HFFc6 (cell line): ENCODE results near the gene ABI3BP. TPM values are rescaled to one million over a fixed set of nuclear protein-coding genes. Genes with fewer than 3 reads are reported as not detected.
A peak's percentile ranks its signal among the peaks of the same experiment; 100 is the strongest.

ENCODE experiments used
- DNase-seq: peaks from one replicate; pipeline ENCODE4 v3.0.0-alpha.2; 2018
- H3K27ac Mint-ChIP-seq: 2 replicates; pipeline ENCODE4 v1.8.0; 2020; ENCODE audit warnings: mild to moderate bottlenecking, mixed read lengths
- H3K27me3 Mint-ChIP-seq: 2 replicates; pipeline ENCODE4 v1.8.0; 2021; ENCODE audit warnings: mild to moderate bottlenecking, moderate library complexity, mixed read lengths; ENCODE audit not compliant: insufficient read depth
- H3K36me3 Mint-ChIP-seq: 2 replicates; pipeline ENCODE4 v1.8.0; 2021; ENCODE audit warnings: low read depth, mixed read lengths
- H3K4me1 Mint-ChIP-seq: 2 replicates; pipeline ENCODE4 v1.8.0; 2020; ENCODE audit warnings: low read depth, mixed read lengths
- H3K4me3 Mint-ChIP-seq: 2 replicates; pipeline ENCODE4 v1.8.0; 2020; ENCODE audit warnings: mild to moderate bottlenecking, moderate library complexity, mixed read lengths
- H3K9me3 Mint-ChIP-seq: 2 replicates; pipeline ENCODE4 v1.8.0; 2020; ENCODE audit warnings: mild to moderate bottlenecking, mixed read lengths
- CTCF ChIP-seq: fragments of 200-600 bp; sonication (generic); IDR thresholded peaks from 2 replicates; pipeline ENCODE4 v1.5.0; 2021; ENCODE audit warnings: antibody characterized with exemption, mild to moderate bottlenecking
- total RNA-seq, 6 experiments: library from RNA; stranded (reverse); fragmentation: NEBNext Ultra II Directional; extraction: Animal tissue kit (Norgen Biotek cat#: 25700); gene quantifications; 2 replicates in 1 of 6; 3 replicates in 5 of 6; pipeline ENCODE4 v1.2.3, GENCODE V29; 2021

ABI3BP gene
- total RNA-seq, 6 experiments from 2014 or later = 12.4 to 27.8 (median 24.6) TPM

DNA sequence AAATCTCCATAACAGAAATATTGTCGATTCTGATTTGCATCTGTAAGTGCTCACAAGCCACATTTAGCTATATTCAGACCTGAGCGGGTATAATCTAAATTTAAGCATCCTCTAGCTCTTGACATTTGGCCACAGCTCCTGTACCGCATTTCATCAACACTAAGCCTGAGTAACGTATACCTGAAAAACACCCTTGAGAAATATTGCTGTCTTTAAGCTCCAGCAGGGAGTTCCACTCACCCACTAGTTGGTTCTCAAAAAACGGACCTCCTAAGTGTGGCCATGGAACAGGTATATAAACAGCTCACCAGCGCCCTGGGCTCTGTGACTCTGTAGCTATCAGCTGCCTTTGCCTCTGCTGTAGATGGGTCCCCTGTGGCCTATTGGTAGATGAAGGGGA is 80.7 kb downstream of the ABI3BP start:
- no peak for TF ChIP-seq CTCF
- H3K4me3 Mint-ChIP-seq = no peak overlapping the region
- H3K36me3 Mint-ChIP-seq = peaks cover 15% of the 10 kb centered on the region
- no peak overlapping the region for H3K27ac Mint-ChIP-seq
- no peaks in the 10 kb centered on the region; the same call in 1 of the 2 replicates for H3K27me3 Mint-ChIP-seq
- peaks cover 4% of the 10 kb centered on the region; the same call in 1 of the 2 replicates for H3K9me3 Mint-ChIP-seq
- peaks cover 26% of the 10 kb centered on the region for H3K4me1 Mint-ChIP-seq
- no peak for DNase-seq

- Mint-ChIP-seq H3K27ac (no peak overlapping the region), H3K36me3 (peaks cover 15% of the 10 kb centered on the region), H3K9me3 (peaks cover 4% of the 10 kb centered on the region; the same call in 1 of the 2 replicates), H3K4me3 (no peak overlapping the region), H3K4me1 (peaks cover 26% of the 10 kb centered on the region), H3K27me3 (peaks cover 3% of the 10 kb centered on the region; the same call in 1 of the 2 replicates)
- DNase-seq = no peak
- TF ChIP-seq CTCF = no peak
Measured at GRCh38 chr3:100911956-100912355, 81.3 kb downstream of the ABI3BP start.

DNA sequence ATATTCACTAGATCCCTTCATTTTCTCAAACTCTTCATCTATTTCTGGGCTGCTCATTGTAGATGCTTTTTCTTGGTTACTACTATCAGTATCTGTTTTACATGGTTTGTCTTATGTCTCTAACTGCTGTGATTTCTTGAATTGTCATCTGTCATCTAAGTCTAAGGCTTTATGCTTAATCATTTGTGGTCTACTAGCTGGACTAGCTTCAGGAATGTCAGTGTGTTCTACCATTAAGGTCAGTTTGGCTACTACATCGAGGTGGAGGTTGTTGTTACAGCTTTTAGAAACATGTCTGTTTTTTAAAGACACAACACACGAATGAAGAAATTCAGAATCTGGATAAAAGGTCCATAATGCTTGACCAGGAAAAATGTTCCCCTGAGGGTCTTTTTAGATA is 82.2 kb downstream of the ABI3BP start:
- no peak overlapping the region for H3K4me3 Mint-ChIP-seq
- no peak overlapping the region for H3K27ac Mint-ChIP-seq
- H3K4me1 Mint-ChIP-seq = peaks cover 24% of the 10 kb centered on the region
- H3K9me3 Mint-ChIP-seq = peaks cover 4% of the 10 kb centered on the region; the same call in 1 of the 2 replicates
- TF ChIP-seq CTCF = no peak
- H3K27me3 Mint-ChIP-seq = peaks cover 3% of the 10 kb centered on the region; the same call in 1 of the 2 replicates
- H3K36me3 Mint-ChIP-seq = peaks cover 15% of the 10 kb centered on the region
- DNase-seq = no peak

GRCh38 chr3:100902572-100902971 is 90.6 kb downstream of the ABI3BP start:
- Mint-ChIP-seq H3K27me3 (0 out of 2 replicates have a peak, but pooled peaks cover 3% of the 10 kb centered on the region), H3K4me1 (peaks cover 58% of the 10 kb centered on the region), H3K4me3 (peak overlapping the region; percentile 45; the same call in 1 of the 2 replicates), H3K36me3 (peaks cover 10% of the 10 kb centered on the region; the same call in 1 of the 2 replicates), H3K9me3 (no peaks in the 10 kb centered on the region), H3K27ac (peak overlapping the region; percentile 40; the same call in 1 of the 2 replicates)
- no peak for TF ChIP-seq CTCF
- DNase-seq = peak; percentile 56

DNA sequence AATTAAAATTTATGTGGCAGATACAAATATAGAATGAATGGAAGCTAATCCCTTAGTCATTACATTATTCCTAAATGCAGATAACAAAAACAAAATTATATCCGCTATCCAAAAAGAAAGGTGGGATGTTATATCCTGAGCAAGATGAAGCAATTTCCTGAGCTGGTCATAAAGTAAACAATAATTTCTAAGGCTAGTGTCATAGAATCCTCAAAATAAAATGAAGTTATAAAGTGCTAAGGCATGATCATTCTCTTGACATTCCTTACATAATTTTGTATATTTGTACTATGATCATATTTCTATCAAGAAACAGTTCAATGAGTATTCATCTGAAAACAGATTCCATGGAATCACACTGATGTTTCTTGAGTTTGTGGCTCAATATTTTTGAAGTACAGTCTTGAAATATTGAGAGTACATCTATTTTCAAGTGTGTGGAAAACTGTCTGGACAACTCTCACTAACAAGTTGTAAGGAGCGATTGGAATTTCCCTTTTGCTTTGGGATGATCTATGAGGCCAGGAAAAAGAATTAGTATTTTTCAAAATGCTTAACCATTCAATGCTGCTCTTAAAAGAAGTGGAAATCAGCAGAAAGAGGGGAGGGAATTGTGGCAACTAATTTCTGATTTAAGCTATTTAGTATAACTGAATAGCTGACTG is 92.4 kb downstream of the ABI3BP start:
- DNase-seq = no peak

More for the DNA sequence above, 92.4 kb downstream of the ABI3BP start:
- H3K9me3 Mint-ChIP-seq = no peaks in the 10 kb centered on the region
- peak overlapping the region; percentile 22; the same call in 1 of the 2 replicates for H3K27ac Mint-ChIP-seq
- H3K4me1 Mint-ChIP-seq = peaks cover 58% of the 10 kb centered on the region
- H3K27me3 Mint-ChIP-seq = no peaks in the 10 kb centered on the region
- H3K4me3 Mint-ChIP-seq = no peak overlapping the region
- H3K36me3 Mint-ChIP-seq = peaks cover 10% of the 10 kb centered on the region; the same call in 1 of the 2 replicates
- no peak for TF ChIP-seq CTCF
